Epithelial cell of alveolus of lung (primary cell): ENCODE data around the gene SPOCK1. TPM values are rescaled to one million over a fixed set of nuclear protein-coding genes. Genes with fewer than 3 reads are reported as not detected.

Experiments used
- total RNA-seq: library from RNA; depleted of rRNA; stranded (reverse); fragments of >200 nt; gene quantifications from 2 replicates; pipeline ENCODE4 v1.2.1, GENCODE V29; 2015

Gene SPOCK1
- total RNA-seq: 7.7 and 27.8 TPM in 2 replicates

DNA sequence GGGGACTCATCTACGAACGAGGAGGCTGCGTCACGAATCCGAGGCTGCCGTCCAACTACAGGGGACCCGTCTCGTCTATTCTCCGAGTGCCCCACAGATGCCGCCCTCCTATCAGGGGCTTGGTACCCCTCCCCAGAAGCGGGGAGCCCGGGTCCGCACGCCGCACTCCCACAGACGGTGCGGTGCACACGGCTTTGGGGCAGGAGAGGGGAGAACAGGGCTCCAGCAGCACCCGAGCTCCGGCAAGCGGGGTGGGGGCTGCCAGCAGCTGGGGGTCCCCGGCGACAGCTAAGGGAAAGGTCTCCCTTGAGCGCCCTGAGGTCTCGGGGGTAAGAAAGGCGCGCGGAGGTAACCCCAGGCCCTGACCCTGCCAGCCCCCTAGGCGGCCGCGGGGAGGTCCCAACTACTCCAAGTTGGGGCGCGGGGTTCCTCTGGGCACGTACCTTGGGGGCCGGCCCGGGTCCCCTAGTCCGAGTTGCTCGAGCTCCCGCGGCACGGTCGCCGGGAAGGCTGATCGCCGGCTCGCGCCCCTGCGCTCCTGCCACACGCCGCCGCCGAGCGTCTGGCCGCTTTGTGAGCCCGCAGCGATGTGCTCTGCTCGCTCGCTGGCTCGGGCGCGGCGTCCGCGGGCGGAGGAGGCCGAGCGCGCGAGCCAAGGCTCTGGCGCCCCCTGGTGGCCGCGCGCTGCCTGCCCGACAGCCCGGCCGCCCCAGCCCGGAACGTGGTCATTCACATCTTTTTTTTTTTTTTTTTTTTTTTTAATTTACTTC is at the start of gene SPOCK1:
Gene SPOCK1 (minus strand): TSS at position 591 of the 770 bp plus-strand sequence.

Other genes starting within 250 kb of the SPOCK1 start
- gene KLHL3, start 236.8 kb upstream of the SPOCK1 start, total RNA-seq: 0.65 and 2.2 TPM in 2 replicates